Endodermal cell (in vitro differentiated cells): ENCODE data around the gene DENND1A. TPM values are rescaled to one million over a fixed set of nuclear protein-coding genes. Genes with fewer than 3 reads are reported as not detected.

Experiments used
- DNase-seq: peaks from one replicate; pipeline ENCODE4 v3.0.0-alpha.2; 2017
- H3K27ac ChIP-seq: 2 replicates; pipeline ENCODE4 v1.5.1; 2013; ENCODE audit warnings: mild to moderate bottlenecking, low read depth, low read length, moderate library complexity
- H3K27me3 ChIP-seq: 2 replicates; pipeline ENCODE4 v1.6.1; 2013; ENCODE audit warnings: mild to moderate bottlenecking, low read length, moderate library complexity; ENCODE audit not compliant: insufficient read depth, control insufficient read depth, poor library complexity, severe bottlenecking
- H3K36me3 ChIP-seq: 2 replicates; pipeline ENCODE4 v1.7.0; 2013; ENCODE audit warnings: mild to moderate bottlenecking, low read length, moderate library complexity; ENCODE audit not compliant: control insufficient read depth, insufficient read depth
- H3K4me1 ChIP-seq: one replicate; pipeline ENCODE4 v1.7.0; 2013; ENCODE audit warnings: low read length; ENCODE audit not compliant: control insufficient read depth, insufficient read depth
- H3K4me3 ChIP-seq: 2 replicates; pipeline ENCODE4 v1.5.1; 2013; ENCODE audit warnings: mild to moderate bottlenecking, low read length, moderate library complexity
- H3K9ac ChIP-seq: 2 replicates; pipeline ENCODE4 v1.6.1; 2013; ENCODE audit warnings: mild to moderate bottlenecking, low read length, moderate library complexity; ENCODE audit not compliant: poor library complexity, severe bottlenecking; ENCODE audit errors: extremely low read depth
- H3K9me3 ChIP-seq: 2 replicates; pipeline ENCODE4 v1.6.1; 2013; ENCODE audit warnings: mild to moderate bottlenecking, low read length, moderate library complexity; ENCODE audit not compliant: control insufficient read depth
- H3K27ac Mint-ChIP-seq: 2 replicates; pipeline ENCODE4 v1.8.0; 2020; ENCODE audit warnings: mixed read lengths
- H3K27me3 Mint-ChIP-seq: 2 replicates; pipeline ENCODE4 v1.8.0; 2021; ENCODE audit warnings: mild to moderate bottlenecking, mixed read lengths; ENCODE audit not compliant: insufficient read depth
- H3K36me3 Mint-ChIP-seq: 2 replicates; pipeline ENCODE4 v1.8.0; 2020; ENCODE audit warnings: low read depth, mixed read lengths
- H3K4me1 Mint-ChIP-seq: 2 replicates; pipeline ENCODE4 v1.8.0; 2020; ENCODE audit warnings: mixed read lengths
- H3K4me3 Mint-ChIP-seq: 2 replicates; pipeline ENCODE4 v1.8.0; 2020; ENCODE audit warnings: mild to moderate bottlenecking, moderate library complexity, mixed read lengths
- H3K9me3 Mint-ChIP-seq: 2 replicates; pipeline ENCODE4 v1.8.0; 2020; ENCODE audit warnings: mild to moderate bottlenecking, mixed read lengths
- WGBS, 2 experiments: methylation state at CpG; one replicate each; pipeline versions ENCODE4 v1.1.5 to v1.1.7; 2013; ENCODE audit warnings: missing lambda C conversion rate in 2 of 2, mixed read lengths in 1 of 2; ENCODE audit not compliant: insufficient coverage in 1 of 2, insufficient read length in 1 of 2; 5-methylcytosine and 5-hydroxymethylcytosine counted together
- total RNA-seq, 2 donors: library from RNA; stranded (reverse); fragmentation: NEBNext Ultra II Directional in 1 of 2; extraction: Animal tissue kit (Norgen Biotek cat#: 25700) in 1 of 2; gene quantifications; 2 replicates in 1 of 2; 3 replicates in 1 of 2; pipeline ENCODE4 v1.2.1, GENCODE V29; 2021
- TF ChIP-seq, protein P1 (sequence below): fragments of 200-600 bp; sonication (generic); conservative IDR thresholded peaks from 2 replicates; pipeline ENCODE4 v1.5.0; 2021; ENCODE audit warnings: antibody characterized with exemption, mild to moderate bottlenecking

DENND1A gene
- total RNA-seq, 2 donors from 2014 or later = 29.5 to 38.4 TPM

GRCh38 chr9:123500336-123500735, 429.6 kb downstream of the DENND1A start:
- Histone ChIP-seq H3K4me1 (peaks cover 3% of the 10 kb centered on the region), H3K36me3 (no peaks in the 10 kb centered on the region), H3K27me3 (no peaks in the 10 kb centered on the region), H3K9me3 (no peaks in the 10 kb centered on the region), H3K9ac (no peak overlapping the region), H3K27ac (no peak overlapping the region), H3K4me3 (no peak overlapping the region)
- Mint-ChIP-seq H3K27ac (no peak overlapping the region), H3K27me3 (no peaks in the 10 kb centered on the region), H3K4me3 (no peak overlapping the region), H3K36me3 (no peaks in the 10 kb centered on the region), H3K4me1 (peaks cover 6% of the 10 kb centered on the region), H3K9me3 (no peaks in the 10 kb centered on the region)
- DNase-seq = no peak
- TF ChIP-seq, protein P1, sequence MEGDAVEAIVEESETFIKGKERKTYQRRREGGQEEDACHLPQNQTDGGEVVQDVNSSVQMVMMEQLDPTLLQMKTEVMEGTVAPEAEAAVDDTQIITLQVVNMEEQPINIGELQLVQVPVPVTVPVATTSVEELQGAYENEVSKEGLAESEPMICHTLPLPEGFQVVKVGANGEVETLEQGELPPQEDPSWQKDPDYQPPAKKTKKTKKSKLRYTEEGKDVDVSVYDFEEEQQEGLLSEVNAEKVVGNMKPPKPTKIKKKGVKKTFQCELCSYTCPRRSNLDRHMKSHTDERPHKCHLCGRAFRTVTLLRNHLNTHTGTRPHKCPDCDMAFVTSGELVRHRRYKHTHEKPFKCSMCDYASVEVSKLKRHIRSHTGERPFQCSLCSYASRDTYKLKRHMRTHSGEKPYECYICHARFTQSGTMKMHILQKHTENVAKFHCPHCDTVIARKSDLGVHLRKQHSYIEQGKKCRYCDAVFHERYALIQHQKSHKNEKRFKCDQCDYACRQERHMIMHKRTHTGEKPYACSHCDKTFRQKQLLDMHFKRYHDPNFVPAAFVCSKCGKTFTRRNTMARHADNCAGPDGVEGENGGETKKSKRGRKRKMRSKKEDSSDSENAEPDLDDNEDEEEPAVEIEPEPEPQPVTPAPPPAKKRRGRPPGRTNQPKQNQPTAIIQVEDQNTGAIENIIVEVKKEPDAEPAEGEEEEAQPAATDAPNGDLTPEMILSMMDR = no peak
- WGBS, 2 experiments = 80% methylated on average over 3 of the region's 3 CpGs

GRCh38 chr9:123497830-123498229, 432.1 kb downstream of the DENND1A start:
- H3K27me3 ChIP-seq = no peaks in the 10 kb centered on the region
- no peak overlapping the region for H3K9ac ChIP-seq
- Mint-ChIP-seq H3K9me3 (no peaks in the 10 kb centered on the region), H3K27ac (no peak overlapping the region), H3K36me3 (no peaks in the 10 kb centered on the region), H3K4me1 (peaks cover 8% of the 10 kb centered on the region), H3K27me3 (no peaks in the 10 kb centered on the region), H3K4me3 (no peak overlapping the region)
- no peak overlapping the region for H3K27ac ChIP-seq
- no peak for DNase-seq
- H3K4me3 ChIP-seq = no peak overlapping the region
- H3K9me3 ChIP-seq = no peaks in the 10 kb centered on the region
- H3K36me3 ChIP-seq = no peaks in the 10 kb centered on the region
- peaks cover 3% of the 10 kb centered on the region for H3K4me1 ChIP-seq
- TF ChIP-seq, protein P1 = no peak
- WGBS, 2 experiments = 97 to 100% methylated on average over 1 of the region's 1 CpG

DNA sequence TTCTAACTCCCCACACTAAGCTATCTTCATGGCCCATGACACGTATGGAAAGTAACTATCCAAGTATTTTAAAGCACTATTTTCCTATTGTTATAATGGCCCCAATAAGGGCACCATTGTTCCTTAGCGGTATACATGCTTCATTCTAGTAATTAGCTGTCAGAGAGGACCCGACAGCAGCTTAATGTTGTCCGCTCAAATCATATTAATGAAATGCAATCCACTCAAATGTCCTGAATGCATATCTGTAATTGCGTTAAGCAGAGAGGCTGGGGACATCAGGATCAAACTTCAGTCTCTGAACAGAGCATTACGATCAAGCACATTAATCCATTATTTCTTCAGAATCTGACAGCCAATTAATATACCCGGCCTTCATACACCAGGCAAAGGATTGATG, 434.2 kb downstream of the DENND1A start:
- Mint-ChIP-seq H3K4me3 (no peak overlapping the region), H3K9me3 (no peaks in the 10 kb centered on the region), H3K36me3 (no peaks in the 10 kb centered on the region), H3K27ac (no peak overlapping the region), H3K27me3 (no peaks in the 10 kb centered on the region), H3K4me1 (peaks cover 18% of the 10 kb centered on the region)
- no peaks in the 10 kb centered on the region for H3K36me3 ChIP-seq
- 94 to 96% methylated on average over 5 to 7 of the region's 7 CpGs for WGBS, 2 experiments
- TF ChIP-seq, protein P1 = no peak
- H3K4me1 ChIP-seq = peaks cover 3% of the 10 kb centered on the region
- no peaks in the 10 kb centered on the region for H3K27me3 ChIP-seq
- no peak overlapping the region for H3K4me3 ChIP-seq
- H3K9ac ChIP-seq = no peak overlapping the region
- H3K27ac ChIP-seq = no peak overlapping the region
- H3K9me3 ChIP-seq = no peaks in the 10 kb centered on the region
- no peak for DNase-seq
